ENCODE results near the gene UQCRHL.
A peak's percentile ranks its signal among the peaks of the same experiment; 100 is the strongest.

DNA sequence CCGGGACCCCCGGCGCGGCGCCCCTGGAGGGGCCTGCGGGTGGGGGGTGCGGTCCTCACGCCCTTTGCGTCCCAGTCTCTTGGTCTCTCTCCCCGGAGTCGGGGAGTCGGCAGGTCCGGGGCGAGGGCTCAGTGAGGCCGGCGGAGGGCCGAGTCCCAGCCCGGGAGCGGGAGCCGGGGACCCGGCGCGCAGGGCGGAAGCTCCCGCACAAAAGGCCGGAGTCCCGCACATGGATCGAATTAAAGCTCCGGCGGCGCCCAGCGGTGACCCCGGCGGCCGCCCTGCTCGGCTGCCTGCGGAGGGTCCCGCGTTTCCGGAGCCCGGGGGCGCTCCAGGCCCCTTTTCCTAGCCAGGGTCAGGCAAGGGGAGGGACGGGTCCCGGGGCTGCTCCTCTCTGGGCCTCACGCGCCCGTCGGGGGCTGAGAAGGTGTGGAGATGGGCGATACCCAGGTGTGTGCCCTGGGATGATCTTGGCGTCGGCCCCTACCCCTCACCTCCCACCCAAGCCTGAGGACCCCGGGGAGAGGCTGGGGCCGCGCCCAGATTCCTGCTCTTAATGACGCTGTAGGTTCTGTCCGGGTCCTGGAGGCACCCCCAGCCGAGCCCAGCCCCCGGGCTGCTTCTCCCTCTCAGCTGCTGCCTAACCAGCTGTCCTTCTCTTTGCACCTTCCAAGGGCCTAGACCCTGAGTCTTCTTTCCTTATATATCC, 48.3 kb downstream of the UQCRHL start:
- TF ChIP-seq FOS (IDR thresholded peaks at IDR 0.05; ENCODE audit: low read depth, low read length), result no peak
- peak; percentile 16; the same call in 1 of the 2 replicates for TF ChIP-seq MAZ (IDR thresholded peaks at IDR 0.05; ENCODE audit: borderline replicate concordance, low read depth, low read length)
- TF ChIP-seq, protein P1, sequence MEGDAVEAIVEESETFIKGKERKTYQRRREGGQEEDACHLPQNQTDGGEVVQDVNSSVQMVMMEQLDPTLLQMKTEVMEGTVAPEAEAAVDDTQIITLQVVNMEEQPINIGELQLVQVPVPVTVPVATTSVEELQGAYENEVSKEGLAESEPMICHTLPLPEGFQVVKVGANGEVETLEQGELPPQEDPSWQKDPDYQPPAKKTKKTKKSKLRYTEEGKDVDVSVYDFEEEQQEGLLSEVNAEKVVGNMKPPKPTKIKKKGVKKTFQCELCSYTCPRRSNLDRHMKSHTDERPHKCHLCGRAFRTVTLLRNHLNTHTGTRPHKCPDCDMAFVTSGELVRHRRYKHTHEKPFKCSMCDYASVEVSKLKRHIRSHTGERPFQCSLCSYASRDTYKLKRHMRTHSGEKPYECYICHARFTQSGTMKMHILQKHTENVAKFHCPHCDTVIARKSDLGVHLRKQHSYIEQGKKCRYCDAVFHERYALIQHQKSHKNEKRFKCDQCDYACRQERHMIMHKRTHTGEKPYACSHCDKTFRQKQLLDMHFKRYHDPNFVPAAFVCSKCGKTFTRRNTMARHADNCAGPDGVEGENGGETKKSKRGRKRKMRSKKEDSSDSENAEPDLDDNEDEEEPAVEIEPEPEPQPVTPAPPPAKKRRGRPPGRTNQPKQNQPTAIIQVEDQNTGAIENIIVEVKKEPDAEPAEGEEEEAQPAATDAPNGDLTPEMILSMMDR (conservative IDR thresholded peaks at IDR 0.05; ENCODE audit: low read depth, low read length), result no peak
- TF ChIP-seq RAD21 (IDR thresholded peaks at IDR 0.05; ENCODE audit: low read length), result no peak
- no peak for TF ChIP-seq POLR2A (IDR thresholded peaks at IDR 0.05; ENCODE audit: low read depth, low read length)
- TF ChIP-seq RFX5 (IDR thresholded peaks at IDR 0.05; ENCODE audit: low read depth, low read length), result no peak
- no peak for TF ChIP-seq CEBPB (IDR thresholded peaks at IDR 0.05; ENCODE audit: low read depth, low read length)
- no peak for TF ChIP-seq MXI1 (IDR thresholded peaks at IDR 0.05; ENCODE audit: borderline replicate concordance, low read depth, low read length)

Measured in IMR-90 (cell line).